Stimulated activated CD8-positive, alpha-beta memory T cell treated with anti-CD3 and anti-CD28 coated beads, Interleukin-7, amount 100 ng/mL, for 4 hours (primary cell): ENCODE measurements around the gene TBCK.
A peak's percentile ranks its signal among the peaks of the same experiment; 100 is the strongest.
"Not testable (repeated sequence)": the region's sequence is repeated elsewhere in the genome, so short reads cannot be mapped to it uniquely, and the experiment has no call there.

Experiments used
- DNase-seq, 2 donors: peaks; one replicate each; pipeline ENCODE4 v3.0.0-alpha.2; 2020; ENCODE audit warnings: low read depth in 2 of 2

The TBCK gene

DNA sequence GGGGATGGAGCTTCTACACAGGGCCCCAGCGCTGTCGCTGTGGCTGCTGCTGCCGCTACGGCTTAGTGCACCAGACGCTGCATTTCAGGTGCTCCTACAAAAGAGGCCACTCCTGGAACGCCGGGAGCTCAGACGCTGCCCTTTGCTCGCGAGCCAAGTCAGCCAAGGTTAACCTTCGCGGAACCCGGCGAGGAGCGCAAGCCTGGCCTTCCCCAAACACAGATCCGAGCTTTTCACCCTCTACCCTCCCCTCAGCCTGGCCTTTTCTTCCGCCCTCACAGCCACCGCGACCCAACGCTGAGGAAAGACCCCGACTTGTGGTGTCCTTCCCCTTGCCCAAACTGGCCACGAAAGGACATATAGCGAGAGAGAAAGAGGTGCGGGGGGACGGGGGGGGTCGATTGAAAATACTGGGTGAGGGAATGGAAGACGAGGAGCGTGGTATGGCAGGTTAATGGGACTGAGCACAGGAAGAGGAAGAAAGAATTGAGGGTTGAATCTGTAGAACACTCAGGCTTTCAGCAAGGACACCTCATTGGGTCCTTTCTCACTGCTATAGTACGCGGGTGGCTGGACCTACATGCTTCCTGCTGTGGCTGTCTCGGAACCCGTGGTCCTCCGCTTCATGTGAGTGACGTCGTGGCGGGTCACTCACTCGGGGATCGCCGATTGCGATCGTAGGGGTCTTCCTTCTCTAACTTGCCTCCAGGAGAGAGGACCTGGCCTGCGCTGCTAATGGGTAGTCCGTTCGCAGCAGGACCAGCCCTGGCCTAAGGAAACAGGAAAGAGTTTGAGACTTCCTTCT lies at the start of gene TBCK, which contains the start of gene AIMP1:
Gene TBCK (minus strand): TSS at position 242 of the 805 bp plus-strand sequence. CDS start 7,249 bp downstream, outside the sequence.
Gene AIMP1 (plus strand): TSS at position 583 of the 805 bp plus-strand sequence. CDS start 8,460 bp downstream, outside the sequence.
- DNase-seq = peak; percentile 76 to 86

DNA sequence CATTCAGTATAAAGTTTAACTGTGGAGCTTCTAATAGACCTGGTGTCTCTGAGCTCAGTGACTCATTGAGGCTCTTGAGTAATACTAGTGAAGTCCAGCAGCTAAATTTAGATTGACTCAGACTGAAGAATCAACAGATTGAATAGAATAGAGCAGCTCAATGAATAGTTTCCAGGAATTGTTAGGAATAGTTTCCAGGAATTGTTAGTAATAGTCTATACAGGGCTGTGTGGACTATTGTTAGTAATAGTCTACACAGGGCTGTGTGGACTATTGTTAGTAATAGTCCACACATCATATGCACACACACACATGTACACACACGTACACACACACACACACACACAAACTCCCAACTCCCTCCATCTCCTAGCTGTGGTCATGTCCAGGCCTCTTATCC lies 49.6 kb upstream of the TBCK start:
- no peak for DNase-seq

DNA sequence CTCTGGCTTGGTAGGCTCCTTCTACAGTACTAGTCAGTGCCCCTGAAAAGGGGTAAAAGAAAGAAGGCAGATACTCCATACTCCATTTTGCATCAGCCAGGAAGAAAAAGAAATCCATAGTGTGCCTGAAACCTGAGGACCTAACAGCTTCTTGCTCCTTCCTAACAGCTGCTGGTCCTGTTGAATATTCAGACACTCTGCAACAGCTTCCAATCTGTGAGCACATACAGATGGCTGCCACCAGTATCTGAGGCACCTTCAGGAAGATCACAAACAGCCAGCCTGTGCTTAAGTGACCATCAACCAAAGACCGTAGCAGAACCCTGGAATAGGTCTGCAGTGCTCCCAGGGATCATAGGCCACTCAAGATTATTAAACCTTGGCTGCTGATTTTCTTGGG lies 48.3 kb upstream of the TBCK start:
- no peak for DNase-seq

DNA sequence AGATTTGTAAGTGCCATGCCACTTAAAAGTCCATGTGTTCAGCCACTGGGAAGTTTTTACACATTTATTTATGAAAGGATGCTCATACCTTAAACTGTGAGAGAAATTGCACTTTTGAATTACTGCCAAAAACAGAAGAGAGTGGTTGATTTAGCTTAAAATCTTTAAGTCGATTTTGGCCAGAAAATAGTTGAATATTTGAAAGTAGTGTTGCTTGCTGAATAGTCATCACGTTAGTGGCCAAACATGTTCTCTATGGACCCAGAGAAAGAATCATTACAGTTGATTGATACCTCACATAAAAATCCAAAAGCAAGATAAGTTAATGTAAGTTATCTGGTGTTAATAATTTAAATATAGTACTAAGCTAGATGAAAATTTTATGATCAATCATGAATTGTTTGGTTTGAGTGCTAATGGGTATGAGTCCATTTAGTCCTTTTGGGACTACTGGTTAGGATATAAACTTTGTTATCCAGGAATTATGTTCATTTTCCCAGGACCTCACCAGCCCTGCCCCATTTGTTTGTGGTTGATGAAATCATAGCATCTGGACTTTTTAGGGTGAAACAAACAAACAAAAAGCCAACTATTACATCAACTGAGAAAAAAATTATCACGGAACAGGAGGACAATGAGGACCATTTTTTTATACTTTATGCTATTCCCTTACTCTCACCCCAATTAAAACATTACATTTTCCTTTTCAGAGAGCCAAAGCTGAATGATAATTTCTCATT lies 46.2 kb upstream of the TBCK start:
- DNase-seq = no peak

DNA sequence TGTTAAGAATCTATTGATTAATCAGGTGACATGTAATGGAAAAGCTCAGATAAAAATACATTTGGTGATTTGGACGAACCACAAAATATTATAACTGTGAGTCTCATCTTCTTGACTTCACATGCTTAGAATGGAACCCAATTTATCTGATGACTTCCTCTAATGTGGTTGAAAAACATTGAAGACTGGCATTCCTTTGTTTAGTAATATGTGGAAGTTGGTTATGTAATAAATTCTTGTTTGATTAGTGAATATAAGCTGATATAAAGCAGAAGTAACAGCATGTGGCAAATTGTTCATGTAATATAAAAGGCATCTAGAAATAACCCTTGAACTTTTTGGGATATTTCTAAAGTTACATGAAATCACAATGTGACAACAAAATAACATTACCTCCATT lies 42.9 kb upstream of the TBCK start:
- no peak for DNase-seq

DNA sequence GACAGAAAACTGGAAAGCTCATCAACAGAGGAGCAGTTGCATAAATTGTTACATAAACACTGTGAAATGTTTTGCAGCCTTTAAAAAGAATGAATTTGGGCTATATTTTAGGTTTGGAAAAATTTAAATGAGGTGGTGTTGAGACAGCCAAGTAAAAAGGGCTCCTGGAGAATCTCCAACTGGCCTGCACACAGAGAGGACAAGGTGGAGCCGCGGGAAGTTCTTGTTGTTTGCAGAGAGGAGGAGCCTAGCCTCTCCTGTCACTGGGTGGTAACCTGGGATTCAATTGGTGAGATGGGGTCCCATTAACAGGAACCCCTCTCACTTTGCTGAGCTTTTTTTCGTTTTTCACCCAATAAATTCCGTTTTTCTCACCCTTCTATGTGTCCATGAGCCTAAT lies 39.2 kb upstream of the TBCK start:
- DNase-seq = no peak

DNA sequence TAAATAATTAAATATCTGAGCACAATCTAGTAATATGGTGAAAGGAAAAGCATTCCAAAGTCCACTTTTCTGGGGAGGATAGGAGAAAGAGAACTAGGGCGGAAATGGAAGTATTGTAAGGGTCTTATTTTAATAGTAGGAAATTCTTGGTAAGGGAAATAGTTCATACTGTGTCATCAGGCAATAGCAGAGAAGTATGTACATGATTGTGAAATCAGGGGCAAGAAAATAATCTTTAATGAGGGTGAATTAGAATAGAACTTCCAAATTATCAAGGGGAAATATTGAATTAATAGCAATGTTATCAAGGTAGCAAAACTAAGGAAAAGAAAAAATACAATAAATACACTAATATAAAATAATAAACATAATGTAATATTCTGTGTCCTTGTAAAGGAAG lies 37.8 kb upstream of the TBCK start:
- no peak for DNase-seq

DNA sequence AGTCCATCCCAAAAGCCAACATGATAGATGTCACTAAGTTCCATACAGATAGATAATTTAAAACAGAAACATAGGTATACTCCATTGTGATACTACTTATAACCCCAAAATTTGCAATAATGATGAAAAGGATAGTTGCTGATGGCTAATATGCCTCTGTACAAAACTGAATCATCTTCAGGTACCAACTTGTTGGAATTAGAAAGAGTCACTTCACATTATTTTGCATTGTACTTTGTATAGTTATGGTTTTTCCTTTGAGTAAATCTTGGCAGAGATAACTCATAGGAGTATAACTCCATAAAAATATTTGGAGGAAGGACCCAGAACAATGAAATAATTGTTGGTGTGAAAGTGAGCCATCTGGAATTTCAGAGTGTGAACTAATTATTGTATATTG lies 35.0 kb upstream of the TBCK start:
- DNase-seq = no peak

DNA sequence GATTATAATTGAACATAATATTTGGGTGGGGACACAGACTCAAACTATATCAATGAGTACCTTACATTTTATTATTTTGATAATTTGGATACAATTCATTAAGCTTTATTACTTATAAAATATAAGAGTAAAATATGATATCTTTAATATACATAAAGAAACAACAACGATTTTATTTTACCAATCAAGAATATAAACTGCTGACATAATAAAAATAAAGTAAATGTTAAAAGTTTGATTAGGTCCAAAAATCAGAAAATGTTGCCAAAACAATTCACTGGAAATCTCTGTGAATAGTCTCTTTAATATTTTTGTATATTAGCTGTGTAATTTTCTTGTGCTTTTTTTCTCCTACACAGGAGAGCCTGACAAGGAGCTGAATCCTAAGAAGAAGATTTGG lies 31.2 kb upstream of the TBCK start:
- no peak for DNase-seq

DNA sequence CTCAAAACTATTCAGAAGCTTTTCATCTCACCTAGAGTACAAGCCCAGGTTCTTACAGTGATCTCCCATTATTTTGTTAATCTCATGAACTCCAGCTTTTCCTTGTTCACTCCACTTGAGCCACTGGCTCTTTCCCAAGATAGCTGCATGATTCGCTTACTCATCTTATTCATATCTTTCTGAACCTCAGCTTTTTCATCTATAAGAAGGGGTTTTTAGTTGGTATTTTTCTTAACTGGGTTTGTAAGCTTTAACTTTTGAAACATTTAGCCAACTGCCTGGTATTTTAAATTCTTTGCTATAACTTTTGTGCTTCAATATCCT lies 28.6 kb upstream of the TBCK start:
- no peak for DNase-seq

DNA sequence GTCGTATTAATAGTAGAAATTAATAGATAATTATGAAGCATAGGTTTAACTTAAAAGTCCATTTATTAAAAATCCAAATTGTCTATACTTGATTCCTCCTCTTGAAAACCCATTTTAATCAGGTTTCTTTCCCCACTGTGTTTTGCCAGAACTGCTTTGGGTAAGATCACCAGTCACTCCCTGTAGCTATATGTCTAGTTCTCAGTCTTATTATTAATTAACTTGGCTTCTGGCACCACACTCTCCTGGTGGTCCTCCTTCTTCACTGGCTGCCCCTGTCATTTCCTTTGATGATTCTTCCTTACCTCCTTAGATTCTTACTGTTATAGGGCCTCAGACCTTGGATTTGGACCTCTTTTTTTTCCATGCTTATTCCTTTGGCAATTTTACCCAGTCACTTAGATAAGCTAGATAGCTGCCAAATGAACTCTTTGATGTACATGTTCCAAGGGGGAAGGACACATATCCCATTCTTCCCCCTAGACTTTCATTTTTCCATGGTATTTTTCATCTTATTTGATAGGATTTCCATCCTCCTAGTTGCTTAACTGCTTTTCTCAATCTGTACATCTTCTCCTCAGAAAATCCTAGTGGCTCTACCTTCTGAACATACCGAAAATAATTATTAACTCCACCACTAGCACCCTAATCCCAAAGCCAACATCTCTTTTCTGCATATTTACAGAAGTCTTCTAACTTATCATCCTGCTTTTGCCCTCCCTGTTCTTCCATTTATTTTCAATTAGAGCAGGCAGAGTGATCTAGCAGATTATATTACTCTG lies 28.0 kb upstream of the TBCK start:
- no peak for DNase-seq

DNA sequence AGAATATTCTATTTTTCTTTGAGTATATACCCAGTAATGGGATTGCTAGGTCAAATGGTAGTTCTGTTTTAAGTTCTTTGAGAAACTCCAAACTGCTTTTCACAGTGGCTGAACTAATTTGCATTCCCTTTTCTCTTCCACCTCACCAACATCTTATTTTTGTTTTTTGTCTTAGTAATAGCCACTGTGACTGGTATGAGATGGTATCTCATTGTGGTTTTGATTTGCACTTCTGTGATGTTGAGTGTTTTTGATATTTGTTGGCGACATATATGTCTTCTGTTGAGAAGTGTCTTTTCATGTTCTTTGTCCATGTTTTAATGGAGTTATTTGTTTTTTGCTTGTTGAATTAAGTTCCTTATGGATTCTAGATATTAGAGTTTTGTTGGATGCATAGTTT lies 24.8 kb upstream of the TBCK start:
- DNase-seq = no peak

DNA sequence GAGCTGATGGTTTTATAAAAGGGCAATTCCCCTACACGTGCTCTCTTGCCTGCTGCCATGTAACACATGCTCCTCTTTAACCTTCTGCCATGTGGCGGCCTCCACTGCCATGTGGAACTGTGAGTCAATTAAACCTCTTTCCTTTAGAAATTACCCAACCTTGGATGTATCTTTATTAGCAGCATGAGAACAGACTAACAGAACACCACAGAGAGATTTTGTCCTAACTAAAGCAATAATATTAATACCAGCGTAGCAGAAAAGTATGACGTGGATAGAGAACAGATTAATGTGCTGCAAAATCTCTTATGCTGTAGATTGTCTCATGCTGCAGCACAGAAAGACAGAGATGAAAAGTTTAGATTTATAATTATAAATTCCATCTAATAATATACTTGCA lies 23.4 kb upstream of the TBCK start:
- no peak for DNase-seq

DNA sequence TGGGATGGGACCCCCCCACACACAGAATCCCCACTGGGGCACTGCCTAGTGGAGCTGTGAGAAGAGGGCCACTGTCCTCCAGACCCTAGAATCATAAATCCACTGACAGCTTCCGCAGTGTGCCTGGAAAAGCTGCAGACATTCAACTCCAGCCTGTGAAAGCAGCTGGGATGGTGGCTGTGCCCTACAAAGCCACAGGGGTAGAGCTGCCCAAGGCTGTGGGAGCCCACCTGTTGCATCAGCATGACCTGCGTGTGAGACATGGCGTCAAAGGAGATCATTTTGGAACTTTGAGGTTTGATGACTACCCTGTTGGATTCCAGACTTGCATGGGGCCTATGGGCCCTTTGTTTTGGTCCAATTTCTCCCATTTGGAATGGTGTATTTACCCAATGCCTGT lies 22.7 kb upstream of the TBCK start:
- DNase-seq = no peak

DNA sequence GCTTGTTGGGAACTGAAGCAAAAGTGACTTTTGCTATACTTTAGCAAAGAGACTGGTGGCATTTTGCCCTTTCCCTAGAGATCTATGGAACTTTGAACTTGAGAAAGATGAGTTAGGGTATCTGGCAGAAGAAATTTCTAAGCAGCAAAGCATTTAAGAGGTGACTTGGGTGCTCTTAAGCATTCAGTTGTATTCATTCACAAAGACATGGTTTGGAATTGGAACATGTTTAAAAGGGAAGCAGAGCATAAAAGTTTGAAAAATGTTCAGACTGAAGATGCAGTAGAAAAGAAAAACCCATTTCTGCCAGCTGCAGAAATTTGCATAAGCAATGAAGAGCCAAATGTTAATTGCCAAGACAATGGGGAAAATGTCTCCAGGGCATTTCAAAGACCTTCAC lies 21.9 kb upstream of the TBCK start:
- no peak for DNase-seq

DNA sequence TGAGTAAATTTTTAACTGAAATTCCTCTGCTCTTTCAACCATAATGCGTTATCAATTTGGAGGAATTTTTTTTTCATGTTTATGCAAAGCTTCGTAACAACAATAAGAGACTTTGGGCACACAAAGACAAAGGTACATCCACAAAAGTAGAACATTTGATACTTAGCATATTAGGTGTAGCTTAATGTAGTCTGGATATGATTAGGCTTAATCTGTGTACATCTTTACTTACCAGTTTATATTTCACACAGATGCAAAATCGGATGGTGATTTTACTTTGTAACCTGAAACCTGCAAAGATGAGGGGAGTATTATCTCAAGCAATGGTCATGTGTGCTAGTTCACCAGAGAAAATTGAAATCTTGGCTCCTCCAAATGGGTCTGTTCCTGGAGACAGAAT lies 20.6 kb upstream of the TBCK start:
- no peak for DNase-seq

DNA sequence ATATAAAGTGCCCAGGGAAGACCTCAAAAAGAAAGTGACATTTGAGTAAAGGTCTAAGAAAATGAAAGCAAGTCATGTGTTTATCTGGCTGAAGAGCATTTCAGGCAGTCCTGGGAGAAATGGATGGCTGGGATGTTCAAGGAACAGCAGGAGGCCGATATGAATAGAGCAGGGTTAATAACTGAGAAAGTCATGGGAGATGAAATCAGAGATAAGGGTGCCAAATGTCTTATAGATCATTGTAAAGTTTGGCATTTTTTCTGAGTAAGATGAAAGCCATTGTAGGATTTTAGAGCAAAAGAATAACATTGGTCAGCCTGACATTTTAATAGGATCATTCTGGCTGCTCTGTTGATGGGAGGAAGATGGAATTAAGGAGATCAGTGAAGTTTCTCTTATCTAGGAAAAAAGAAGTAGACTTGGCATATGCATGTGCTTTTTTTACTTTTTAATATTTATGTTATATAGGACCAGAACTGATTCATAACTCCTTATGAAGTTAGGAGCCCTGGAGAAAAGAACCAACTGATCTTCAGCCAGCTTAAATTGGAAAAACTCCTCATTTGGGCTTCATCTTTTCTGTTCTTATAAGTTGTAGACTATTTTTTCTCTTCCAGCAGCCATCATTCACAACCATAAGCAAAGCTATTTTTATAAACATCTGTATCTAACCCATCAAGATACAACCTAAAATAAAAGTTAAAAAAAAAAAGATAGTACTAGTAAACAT lies 18.9 kb upstream of the TBCK start:
- no peak for DNase-seq

DNA sequence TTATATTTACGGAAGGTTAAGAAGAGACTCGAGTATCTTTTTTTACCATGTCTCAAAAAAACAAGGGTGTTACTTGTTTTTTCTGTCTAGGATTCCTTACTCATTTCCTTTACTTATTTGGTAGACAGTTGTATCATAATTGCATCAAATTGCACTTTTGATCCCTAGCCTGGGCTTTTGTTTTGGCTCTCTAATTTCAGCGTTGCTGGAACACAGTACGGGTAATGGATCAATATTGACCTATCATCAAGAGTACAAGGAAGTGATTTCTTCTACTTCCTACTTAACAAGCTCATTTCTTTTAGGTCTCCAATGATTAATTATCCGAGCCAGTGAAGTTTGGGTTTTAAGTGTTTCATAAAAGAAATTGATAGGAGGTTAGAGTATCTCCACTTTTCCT lies 17.2 kb upstream of the TBCK start:
- DNase-seq = no peak

DNA sequence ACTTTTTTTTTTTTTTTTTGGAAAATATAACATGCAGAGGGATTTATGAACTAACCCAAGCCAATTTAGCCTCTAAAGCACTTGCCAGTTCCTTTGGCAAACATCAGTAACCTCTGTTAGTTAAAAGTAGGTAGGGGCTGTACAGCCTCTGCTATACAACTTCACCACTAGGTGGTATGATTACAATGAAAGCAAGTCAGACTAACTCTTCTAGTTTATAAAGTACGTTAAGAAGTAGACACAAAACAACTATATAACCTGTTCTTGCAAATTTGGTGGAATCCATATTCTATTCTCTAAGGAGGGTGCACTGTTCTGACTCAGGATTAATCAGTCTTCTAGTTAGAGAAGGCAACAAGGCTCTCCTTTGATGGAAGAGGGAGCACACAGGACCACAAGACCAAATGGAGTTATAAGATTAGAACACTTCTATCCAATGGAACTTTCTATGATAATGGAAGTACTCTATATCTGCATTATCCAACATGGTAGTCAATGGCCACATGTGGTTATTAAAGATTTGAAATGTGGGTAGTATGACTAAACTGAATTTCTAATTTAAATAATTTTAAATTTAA lies 13.1 kb upstream of the TBCK start:
- no peak for DNase-seq

DNA sequence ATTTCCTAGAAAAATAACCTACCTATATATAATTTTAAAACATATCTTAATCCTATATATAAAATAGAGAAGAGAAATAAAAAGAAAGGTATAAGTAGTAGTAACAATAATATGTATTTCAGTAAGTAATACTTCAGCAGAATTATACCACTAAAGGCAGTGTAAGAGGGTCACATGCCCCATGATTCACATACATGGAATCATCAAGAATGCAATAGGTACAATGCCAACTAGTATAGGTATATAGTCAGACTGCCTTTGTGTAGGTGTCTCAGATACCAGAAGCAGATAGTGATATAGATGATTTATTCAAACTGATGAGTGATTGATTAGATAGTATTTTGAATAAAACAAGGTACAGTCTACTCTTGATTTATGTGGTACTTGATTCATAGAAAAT lies 9.8 kb upstream of the TBCK start:
- no peak for DNase-seq

DNA sequence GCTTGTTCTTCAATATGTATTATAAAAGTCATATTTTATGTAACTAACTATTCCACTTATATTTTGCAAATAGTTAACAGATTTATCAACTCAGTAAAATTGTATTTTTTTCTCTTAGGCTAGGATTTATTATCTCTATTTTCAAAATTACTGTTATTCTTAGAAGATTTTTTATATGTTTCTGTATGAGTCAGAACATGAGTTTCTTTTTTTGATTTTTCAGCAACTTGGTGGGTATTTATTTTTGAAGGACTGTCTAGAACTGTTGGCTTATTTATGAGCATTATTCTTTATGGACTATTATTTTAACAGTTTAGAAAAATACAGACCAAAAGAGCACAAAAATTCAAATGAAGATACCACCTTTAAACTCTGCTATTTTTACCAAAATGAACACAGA lies 7.1 kb upstream of the TBCK start:
- DNase-seq = no peak

DNA sequence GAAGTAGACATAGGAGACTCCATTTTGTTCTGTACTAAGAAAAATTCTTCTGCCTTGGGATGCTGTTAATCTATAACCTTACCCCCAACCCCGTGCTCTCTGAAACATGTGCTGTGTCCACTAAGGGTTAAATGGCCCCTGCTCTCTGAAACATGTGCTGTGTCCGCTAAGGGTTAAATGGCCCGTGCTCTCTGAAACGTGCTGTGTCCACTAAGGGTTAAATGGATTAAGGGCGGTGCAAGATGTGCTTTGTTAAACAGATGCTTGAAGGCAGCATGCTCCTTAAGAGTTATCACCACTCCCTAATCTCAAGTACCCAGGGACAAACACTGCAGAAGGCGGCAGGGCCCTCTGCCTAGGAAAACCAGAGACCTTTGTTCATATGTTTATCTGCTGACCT lies 5.8 kb upstream of the TBCK start:
- DNase-seq = not testable (repeated sequence)
